ENCODE results near the gene LRIF1. TPM values are rescaled to one million over a fixed set of nuclear protein-coding genes. Genes with fewer than 3 reads are reported as not detected.

LRIF1 gene
- total and polyA plus RNA-seq, 2 of the 8 experiments (the other 6 are each of a cell fraction or from before 2014, with no cell fraction given): 5.2 to 19.3 TPM

DNA sequence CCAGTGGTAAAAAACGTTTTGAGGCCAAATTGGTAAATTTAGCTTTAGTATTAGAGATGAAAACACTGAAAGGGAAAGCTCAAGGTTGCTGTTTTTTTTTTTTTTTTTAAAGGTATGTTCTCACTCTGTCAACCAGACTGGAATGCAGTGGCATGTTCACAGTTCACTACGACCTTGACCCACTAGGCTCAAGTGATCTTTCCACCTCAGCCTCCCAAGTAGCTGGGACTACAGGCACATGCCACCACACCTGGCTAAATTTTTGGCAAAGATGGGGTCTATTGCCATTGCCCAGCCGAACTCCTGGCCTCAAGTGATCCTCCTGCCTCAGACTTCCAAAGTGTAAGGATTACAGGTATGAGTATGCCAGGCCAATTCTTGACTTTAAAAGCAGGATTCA, 18.9 kb downstream of the LRIF1 start:
- H2AFZ ChIP-seq (ENCODE audit: low read length): no peak overlapping the region
- H3K56ac ChIP-seq (replicated peaks; ENCODE audit: insufficient read length, low read depth, low read length): no peak overlapping the region
- no peak overlapping the region for H3K4me3 ChIP-seq (ENCODE audit: extremely low read depth in 1 of 4, insufficient read depth in 2 of 4, low read depth in 3 of 4, low read length in 4 of 4)
- no peak overlapping the region for H4K91ac ChIP-seq (replicated peaks; ENCODE audit: insufficient read length, low read length)
- H2BK120ac ChIP-seq (replicated peaks; ENCODE audit: low read depth, low read length): no peak overlapping the region
- no peak overlapping the region for H4K8ac ChIP-seq (ENCODE audit: extremely low read depth, insufficient read depth, low read length)
- CTCF ChIA-PET (ENCODE audit: partially characterized antibody): no interaction called here
- H3K14ac ChIP-seq (ENCODE audit: insufficient read length): no peak overlapping the region
- H3K18ac ChIP-seq (ENCODE audit: extremely low read depth, low read length): no peak overlapping the region
- H3K23me2 ChIP-seq (ENCODE audit: low read depth, low read length): no peaks in the 10 kb centered on the region
- H3K4ac ChIP-seq (replicated peaks; ENCODE audit: insufficient read length, low read depth, low read length): no peak overlapping the region
- DNase-seq (ENCODE audit: low read depth in 1 of 2, low spot score in 2 of 2) (no peak), FAIRE-seq (no peak)
- 63% methylated on average over 3 of the region's 3 CpGs; no CpG with 5 or more reads in 1 of the 2 experiments for WGBS, 2 experiments (ENCODE audit: extremely low coverage in 1 of 2, insufficient coverage in 1 of 2, insufficient read length in 1 of 2, insufficient replicate concordance in 2 of 2, low coverage in 1 of 2, low lambda C conversion rate in 2 of 2, missing lambda C conversion rate in 1 of 2)
- peaks cover 0 to 4% of the 10 kb centered on the region in 2 experiments; a peak in 1 of 4 replicates for H3K9me3 ChIP-seq (ENCODE audit: insufficient read depth in 2 of 2, low read depth in 1 of 2, low read length in 1 of 2)
- H3K79me2 ChIP-seq (ENCODE audit: control insufficient read depth in 1 of 2, insufficient read depth in 2 of 2, low read length in 2 of 2): no peaks in the 10 kb centered on the region
- no peaks in the 10 kb centered on the region for H3K4me1 ChIP-seq (replicated peaks in 1 of 4; ENCODE audit: control insufficient read depth in 3 of 4, insufficient read depth in 4 of 4, low read length in 3 of 4)
- H3K23ac ChIP-seq (ENCODE audit: insufficient read length): no peak overlapping the region
- H3K9ac ChIP-seq (replicated peaks in 1 of 4; ENCODE audit: extremely low read depth in 1 of 4, low read depth in 3 of 4, low read length in 3 of 4): no peak overlapping the region
- no peak overlapping the region for H2AK5ac ChIP-seq (ENCODE audit: low read depth, low read length)
- H4K5ac ChIP-seq (ENCODE audit: insufficient read length, low read depth, low read length): no peak overlapping the region
- no peaks in the 10 kb centered on the region for H3K79me1 ChIP-seq (ENCODE audit: low read depth, low read length)
- H4K20me1 ChIP-seq (replicated peaks in 1 of 2; ENCODE audit: control insufficient read depth in 1 of 2, insufficient read depth in 2 of 2, low read length in 2 of 2): no peaks in the 10 kb centered on the region
- H2BK15ac ChIP-seq (ENCODE audit: low read length): no peak overlapping the region
- no peaks in the 10 kb centered on the region for H3K27me3 ChIP-seq (replicated peaks in 1 of 4; ENCODE audit: control insufficient read depth in 3 of 4, extremely low read depth in 1 of 4, insufficient read depth in 3 of 4, low read length in 3 of 4)
- TF ChIP-seq NANOG (IDR thresholded peaks at IDR 0.05; ENCODE audit: insufficient read depth, low read depth, low read length, poor library complexity, severe bottlenecking) (no peak), EZH2 (IDR thresholded peaks at IDR 0.05; ENCODE audit: low read depth, low read length, severe bottlenecking) (no peak), GTF2F1 (IDR thresholded peaks at IDR 0.05; ENCODE audit: borderline replicate concordance, low read depth, low read length) (no peak), YY1 (IDR thresholded peaks at IDR 0.05; ENCODE audit: low read depth, low read length) (no peak), HDAC6 (IDR thresholded peaks at IDR 0.05; ENCODE audit: low read depth, low read length) (no peak), SUZ12 (IDR thresholded peaks at IDR 0.05; ENCODE audit: low read length) (no peak), RBBP5 (IDR thresholded peaks at IDR 0.05; ENCODE audit: borderline replicate concordance, low read depth, low read length) (no peak), ASH2L (IDR thresholded peaks at IDR 0.05; ENCODE audit: low read length) (no peak), JUND (IDR thresholded peaks at IDR 0.05; ENCODE audit: low read length) (no peak)
- TF ChIP-seq, protein P1, sequence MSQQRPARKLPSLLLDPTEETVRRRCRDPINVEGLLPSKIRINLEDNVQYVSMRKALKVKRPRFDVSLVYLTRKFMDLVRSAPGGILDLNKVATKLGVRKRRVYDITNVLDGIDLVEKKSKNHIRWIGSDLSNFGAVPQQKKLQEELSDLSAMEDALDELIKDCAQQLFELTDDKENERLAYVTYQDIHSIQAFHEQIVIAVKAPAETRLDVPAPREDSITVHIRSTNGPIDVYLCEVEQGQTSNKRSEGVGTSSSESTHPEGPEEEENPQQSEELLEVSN (IDR thresholded peaks at IDR 0.05): no peak
- H2BK12ac ChIP-seq (ENCODE audit: low read depth, low read length): no peak overlapping the region
- no peak overlapping the region for H3K27ac ChIP-seq (ENCODE audit: low read depth, low read length)
- peaks cover 0 to 13% (median 0%) of the 10 kb centered on the region in 4 experiments; a peak in 2 of 8 replicates for H3K36me3 ChIP-seq (ENCODE audit: control insufficient read depth in 2 of 4, insufficient read depth in 4 of 4, low read length in 3 of 4)
- no peak overlapping the region for H2BK20ac ChIP-seq (ENCODE audit: low read length)
- no peak overlapping the region for H3K4me2 ChIP-seq (ENCODE audit: insufficient read depth in 1 of 2, low read depth in 2 of 2, low read length in 2 of 2)
- H2BK5ac ChIP-seq (ENCODE audit: low read depth, low read length): no peak overlapping the region
- POLR2A ChIA-PET (ENCODE audit: partially characterized antibody): no interaction called here
